Smooth muscle cell (in vitro differentiated cells): ENCODE data around the gene ERBB2. TPM values are rescaled to one million over a fixed set of nuclear protein-coding genes. Genes with fewer than 3 reads are reported as not detected.

ENCODE experiments used
- DNase-seq: peaks from one replicate; lab custom pipeline; 2025; ENCODE audit not compliant: unreplicated experiment; lab: John Stamatoyannopoulos, UW
- H2AFZ ChIP-seq: fragments of 200-600 bp; sonication (generic); 2 replicates; pipeline ENCODE4 v1.6.0; 2016; ENCODE audit warnings: antibody characterized with exemption, low read depth, mild to moderate bottlenecking
- H3F3A ChIP-seq: fragments of 200-600 bp; sonication (generic); 2 replicates; pipeline ENCODE4 v1.6.0; 2017; ENCODE audit warnings: antibody characterized with exemption, low read depth
- H3K27ac ChIP-seq: fragments of 200-600 bp; sonication (generic); 2 replicates; pipeline ENCODE4 v1.5.1; 2016; ENCODE audit warnings: low read depth, mild to moderate bottlenecking
- H3K27me3 ChIP-seq: fragments of 200-600 bp; sonication (generic); 2 replicates; pipeline ENCODE4 v1.6.1; 2016; ENCODE audit warnings: low read depth, mild to moderate bottlenecking
- H3K36me3 ChIP-seq: fragments of 200-600 bp; sonication (generic); 2 replicates; pipeline ENCODE4 v1.5.1; 2016; ENCODE audit warnings: low read depth
- H3K4me1 ChIP-seq: fragments of 200-600 bp; sonication (generic); 2 replicates; pipeline ENCODE4 v1.5.1; 2016; ENCODE audit warnings: low read depth
- H3K4me2 ChIP-seq: fragments of 200-600 bp; sonication (generic); 2 replicates; pipeline ENCODE4 v1.6.0; 2016; ENCODE audit warnings: mild to moderate bottlenecking
- H3K4me3 ChIP-seq: fragments of 200-600 bp; sonication (generic); 2 replicates; pipeline ENCODE4 v1.5.1; 2016; ENCODE audit warnings: mild to moderate bottlenecking
- H3K79me2 ChIP-seq: fragments of 200-600 bp; sonication (generic); 2 replicates; pipeline ENCODE4 v1.6.0; 2016; ENCODE audit warnings: low read depth, mild to moderate bottlenecking
- H3K9ac ChIP-seq: fragments of 200-600 bp; sonication (generic); 2 replicates; pipeline ENCODE4 v1.6.0; 2016; ENCODE audit warnings: low read depth
- H3K9me3 ChIP-seq: fragments of 200-600 bp; sonication (generic); replicated peaks from 2 replicates; pipeline ENCODE4 v1.5.1; 2016; ENCODE audit warnings: low read depth
- H4K20me1 ChIP-seq: fragments of 200-600 bp; sonication (generic); 2 replicates; pipeline ENCODE4 v1.6.0; 2016; ENCODE audit warnings: low read depth
- CTCF ChIP-seq: fragments of 200-600 bp; sonication (generic); IDR thresholded peaks from 2 replicates; pipeline ENCODE4 v1.5.1; 2017; ENCODE audit warnings: borderline replicate concordance, mild to moderate bottlenecking, antibody characterized with exemption; ENCODE audit not compliant: insufficient read depth, poor library complexity, severe bottlenecking
- WGBS: methylation state at CpG from one replicate; pipeline ENCODE4 v1.1.7; 2016; ENCODE audit warnings: low lambda C conversion rate; 5-methylcytosine and 5-hydroxymethylcytosine counted together
- polyA plus RNA-seq: library from polyadenylated mRNA; unstranded; fragments of >200 nt; fragmentation: Nextera tagmentation; extraction: Ambion mirVana; gene quantifications from 2 replicates; pipeline ENCODE4 v1.2.1, GENCODE V29; 2016
- total RNA-seq: library from RNA; depleted of rRNA; stranded (reverse); fragments of >200 nt; gene quantifications from 2 replicates; pipeline ENCODE4 v1.2.3, GENCODE V29; 2014

The ERBB2 gene
- total and polyA plus RNA-seq, 2 experiments from 2014 or later: 49.4 to 53.6 TPM

DNA sequence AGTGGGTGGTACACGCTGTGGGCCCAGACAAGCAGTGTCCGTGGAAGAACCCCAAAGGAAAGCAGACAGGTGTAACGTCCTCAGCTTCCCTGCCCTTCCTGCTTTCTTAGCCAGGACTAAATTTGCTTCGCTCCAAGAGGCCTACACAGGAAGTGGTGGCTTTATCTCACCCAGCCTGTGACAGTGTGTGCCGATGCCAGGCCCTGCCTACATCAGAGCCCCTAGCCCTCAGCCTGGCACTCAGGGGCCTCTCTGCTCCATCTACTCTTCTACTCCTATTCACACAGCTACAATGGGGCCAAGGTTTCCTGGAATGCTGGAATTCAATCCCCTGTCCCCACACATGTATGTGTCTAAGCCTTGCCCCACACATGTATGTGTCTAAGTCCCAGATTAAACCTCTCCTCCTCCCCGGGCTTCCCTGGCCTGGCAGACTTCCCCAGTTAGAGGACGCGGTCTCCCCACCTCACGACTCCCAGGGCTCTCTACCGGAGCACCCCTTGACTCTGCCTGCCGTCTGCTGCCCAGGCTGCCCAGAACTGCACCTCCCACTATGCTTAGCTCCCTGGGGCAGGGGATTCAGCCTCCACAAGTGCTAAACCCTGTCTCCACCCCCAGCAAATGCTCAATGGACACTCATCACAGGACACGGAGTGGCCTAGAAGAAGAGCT lies 20.2 kb upstream of the ERBB2 start:
- Histone ChIP-seq H3K27ac (no peak overlapping the region), H3K4me2 (no peak overlapping the region), H3K27me3 (no peaks in the 10 kb centered on the region), H4K20me1 (no peaks in the 10 kb centered on the region), H3K9ac (no peak overlapping the region), H3K9me3 (no peaks in the 10 kb centered on the region), H3K4me1 (no peaks in the 10 kb centered on the region), H3F3A (no peaks in the 10 kb centered on the region), H2AFZ (no peak overlapping the region), H3K4me3 (no peak overlapping the region), H3K79me2 (no peaks in the 10 kb centered on the region), H3K36me3 (no peaks in the 10 kb centered on the region)
- 96% methylated on average over 12 of the region's 12 CpGs for WGBS
- TF ChIP-seq CTCF: no peak
- DNase-seq: no peak

DNA sequence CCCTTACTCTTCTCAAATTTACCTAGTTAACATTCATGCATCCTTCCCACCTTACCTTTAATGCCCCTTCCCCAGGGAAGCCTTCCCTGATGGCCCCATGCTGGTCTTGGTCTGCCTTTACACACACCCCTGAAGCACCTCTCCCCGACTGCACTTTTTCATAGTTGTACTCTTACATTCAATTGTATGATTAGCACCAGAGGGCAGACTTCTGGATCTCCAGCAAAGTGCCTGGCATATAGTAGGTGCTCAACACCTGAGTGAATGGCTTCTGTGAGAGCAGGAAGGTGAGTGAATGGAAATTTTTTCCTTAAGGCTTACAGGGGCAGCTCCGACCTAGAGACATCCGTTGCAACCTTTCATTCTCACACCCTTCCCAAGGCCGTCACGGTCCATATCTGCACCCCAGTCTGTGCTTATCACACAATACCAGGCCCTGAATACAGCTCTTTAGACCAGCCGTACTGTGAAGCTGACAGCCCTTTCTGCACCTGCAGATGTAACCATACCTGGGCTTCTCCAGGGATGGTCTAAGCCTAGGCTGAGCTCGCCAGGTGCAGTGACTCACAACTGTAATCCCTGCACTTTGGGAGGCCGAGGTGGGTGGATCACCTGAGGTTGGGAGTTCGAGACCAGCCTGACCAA lies 16.4 kb upstream of the ERBB2 start:
- Histone ChIP-seq H3K9me3 (no peaks in the 10 kb centered on the region), H2AFZ (no peak overlapping the region), H3F3A (peaks cover 4% of the 10 kb centered on the region), H3K36me3 (no peaks in the 10 kb centered on the region), H3K27me3 (no peaks in the 10 kb centered on the region), H3K79me2 (no peaks in the 10 kb centered on the region), H4K20me1 (no peaks in the 10 kb centered on the region), H3K4me3 (no peak overlapping the region), H3K4me2 (no peak overlapping the region), H3K4me1 (peaks cover 4% of the 10 kb centered on the region), H3K27ac (no peak overlapping the region), H3K9ac (no peak overlapping the region)
- 95% methylated on average over 9 of the region's 9 CpGs for WGBS
- no peak for DNase-seq
- no peak for TF ChIP-seq CTCF

GRCh38 chr17:39684369-39685192 lies 15.3 kb upstream of the ERBB2 start:
- Histone ChIP-seq H3K4me3 (no peak overlapping the region), H3K79me2 (no peaks in the 10 kb centered on the region), H3K27me3 (no peaks in the 10 kb centered on the region), H3K4me1 (peaks cover 4% of the 10 kb centered on the region), H4K20me1 (no peaks in the 10 kb centered on the region), H2AFZ (no peak overlapping the region), H3K9me3 (no peaks in the 10 kb centered on the region), H3K27ac (no peak overlapping the region), H3K36me3 (no peaks in the 10 kb centered on the region), H3K9ac (no peak overlapping the region), H3F3A (peaks cover 4% of the 10 kb centered on the region), H3K4me2 (no peak overlapping the region)
- DNase-seq: no peak
- WGBS: 94% methylated on average over 12 of the region's 12 CpGs
- TF ChIP-seq CTCF: no peak
